Measurements from ENCODE around the gene CNN2.
A peak's percentile ranks its signal among the peaks of the same experiment; 100 is the strongest.

CNN2 gene

GRCh38 chr19:1073063-1073955 lies 46.9 kb downstream of the CNN2 start:
- peak overlapping the region in 1 of 2 experiments; percentile 73 for H3K4me3 ChIP-seq (ENCODE audit: low read depth in 1 of 2, low read length in 1 of 2)
- H3K4me1 ChIP-seq (ENCODE audit: control insufficient read depth in 1 of 2, insufficient read depth in 1 of 2, low read depth in 1 of 2, low read length in 1 of 2), result peaks cover 89% of the 10 kb centered on the region in 2 experiments
- H3K36me3 ChIP-seq, result peaks cover 90% of the 10 kb centered on the region

DNA sequence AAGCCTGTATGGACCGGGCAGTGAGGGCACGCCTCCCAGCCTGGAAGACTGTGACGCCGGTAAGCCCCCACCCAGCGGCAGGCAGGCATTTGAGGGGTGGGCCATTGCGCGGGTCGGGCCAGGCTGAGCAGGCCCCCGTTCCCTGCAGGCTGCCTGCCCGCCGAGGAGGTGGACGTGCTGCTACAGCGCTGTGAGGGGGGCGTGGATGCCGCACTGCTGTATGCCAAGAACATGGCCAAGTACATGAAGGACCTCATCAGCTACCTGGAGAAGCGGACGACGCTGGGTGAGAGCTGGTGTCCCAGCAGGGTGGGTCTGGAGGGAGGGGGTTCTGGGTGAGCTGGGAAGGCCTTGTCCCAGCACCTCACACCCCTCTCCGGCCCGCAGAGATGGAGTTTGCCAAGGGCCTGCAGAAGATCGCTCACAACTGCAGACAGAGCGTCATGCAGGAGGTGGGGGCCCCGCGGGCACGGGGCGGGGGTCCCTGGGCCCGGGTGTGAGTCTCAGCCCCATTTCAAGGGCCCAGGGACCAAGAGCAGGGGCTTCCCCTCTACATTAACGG lies 47.6 kb downstream of the CNN2 start:
- no peaks in the 10 kb centered on the region for H3K27me3 ChIP-seq
- no peaks in the 10 kb centered on the region for H3K9me3 ChIP-seq
- H3K36me3 ChIP-seq, result peaks cover 90% of the 10 kb centered on the region
- peaks cover 82% of the 10 kb centered on the region in 2 experiments for H3K4me1 ChIP-seq (ENCODE audit: control insufficient read depth in 1 of 2, insufficient read depth in 1 of 2, low read depth in 1 of 2, low read length in 1 of 2)
- TF ChIP-seq CTCF (IDR thresholded peaks at IDR 0.05), result no peak
- peak overlapping the region; percentile 31 to 73 for H3K4me3 ChIP-seq (ENCODE audit: low read depth in 1 of 2, low read length in 1 of 2)
- peak overlapping the region; percentile 89 for H3K27ac ChIP-seq

More at GRCh38 chr19:1073063-1073955, 46.9 kb downstream of the CNN2 start:
- Histone ChIP-seq H3K9me3 (no peaks in the 10 kb centered on the region), H3K27ac (peak overlapping the region; percentile 89), H3K27me3 (no peaks in the 10 kb centered on the region)
- TF ChIP-seq CTCF (IDR thresholded peaks at IDR 0.05), result no peak

DNA sequence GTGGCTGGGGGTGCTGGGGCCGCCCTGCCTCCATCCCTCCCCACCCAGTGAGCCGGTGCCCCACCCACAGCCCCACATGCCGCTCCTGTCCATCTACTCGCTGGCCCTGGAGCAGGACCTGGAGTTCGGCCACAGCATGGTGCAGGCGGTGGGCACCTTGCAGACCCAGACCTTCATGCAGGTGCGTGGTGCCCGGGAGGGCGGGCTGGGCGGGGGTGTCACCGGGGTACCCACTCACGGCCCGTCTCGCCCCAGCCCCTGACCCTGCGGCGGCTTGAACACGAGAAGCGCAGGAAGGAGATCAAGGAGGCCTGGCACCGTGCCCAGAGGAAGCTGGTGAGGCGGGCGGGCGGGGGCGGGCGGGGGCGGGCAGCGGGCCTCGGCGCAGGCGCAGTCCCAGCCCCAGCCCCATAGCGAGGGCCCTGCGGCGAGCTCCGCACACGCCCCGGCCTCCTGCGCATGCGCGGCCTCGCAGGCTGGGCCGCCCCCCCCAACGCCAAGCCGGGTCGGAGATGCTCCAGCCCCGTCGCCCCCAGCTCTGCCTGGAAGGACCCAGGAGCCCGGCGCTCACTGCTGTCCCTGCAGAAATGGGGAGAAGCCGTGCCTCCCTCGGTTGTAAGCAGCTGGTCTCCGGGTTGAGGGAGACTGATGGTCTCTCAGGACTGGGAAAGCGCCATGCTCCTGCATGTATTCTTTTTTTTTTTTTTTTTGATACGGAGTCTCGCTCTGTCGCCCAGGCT lies 48.3 kb downstream of the CNN2 start:
- Histone ChIP-seq H3K9me3 (no peaks in the 10 kb centered on the region), H3K4me3 (ENCODE audit: low read depth in 1 of 2, low read length in 1 of 2) (peak overlapping the region; percentile 43 to 73), H3K27ac (peak overlapping the region; percentile 89), H3K27me3 (no peaks in the 10 kb centered on the region), H3K4me1 (ENCODE audit: control insufficient read depth in 1 of 2, insufficient read depth in 1 of 2, low read depth in 1 of 2, low read length in 1 of 2) (peaks cover 75% of the 10 kb centered on the region in 2 experiments), H3K36me3 (peaks cover 91% of the 10 kb centered on the region)
- no peak for TF ChIP-seq CTCF (IDR thresholded peaks at IDR 0.05)

DNA sequence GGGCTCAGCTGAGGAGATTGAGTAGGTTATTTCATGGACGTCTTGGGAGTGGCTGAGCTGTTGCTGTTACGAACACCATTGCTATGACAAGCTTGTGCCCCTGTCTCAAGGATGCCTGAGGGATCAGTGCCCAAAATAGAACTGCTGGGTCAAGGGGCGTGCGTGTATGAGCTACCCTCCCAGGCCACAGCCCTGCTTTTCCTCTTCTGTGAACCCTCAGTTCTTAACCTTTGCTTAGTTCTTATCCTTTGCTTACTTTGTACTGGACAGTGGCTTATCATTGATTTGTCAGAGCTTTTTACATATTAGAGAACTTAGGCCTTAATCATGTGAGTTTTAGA lies 49.6 kb downstream of the CNN2 start:
- H3K4me3 ChIP-seq (ENCODE audit: low read depth in 1 of 2, low read length in 1 of 2), result peak overlapping the region in 1 of 2 experiments; percentile 73
- no peaks in the 10 kb centered on the region for H3K9me3 ChIP-seq
- no peak for TF ChIP-seq CTCF (IDR thresholded peaks at IDR 0.05)
- H3K36me3 ChIP-seq, result peaks cover 94% of the 10 kb centered on the region
- H3K27ac ChIP-seq, result peak overlapping the region; percentile 89
- H3K4me1 ChIP-seq (ENCODE audit: control insufficient read depth in 1 of 2, insufficient read depth in 1 of 2, low read depth in 1 of 2, low read length in 1 of 2), result peaks cover 62% of the 10 kb centered on the region in 2 experiments
- H3K27me3 ChIP-seq, result no peaks in the 10 kb centered on the region

DNA sequence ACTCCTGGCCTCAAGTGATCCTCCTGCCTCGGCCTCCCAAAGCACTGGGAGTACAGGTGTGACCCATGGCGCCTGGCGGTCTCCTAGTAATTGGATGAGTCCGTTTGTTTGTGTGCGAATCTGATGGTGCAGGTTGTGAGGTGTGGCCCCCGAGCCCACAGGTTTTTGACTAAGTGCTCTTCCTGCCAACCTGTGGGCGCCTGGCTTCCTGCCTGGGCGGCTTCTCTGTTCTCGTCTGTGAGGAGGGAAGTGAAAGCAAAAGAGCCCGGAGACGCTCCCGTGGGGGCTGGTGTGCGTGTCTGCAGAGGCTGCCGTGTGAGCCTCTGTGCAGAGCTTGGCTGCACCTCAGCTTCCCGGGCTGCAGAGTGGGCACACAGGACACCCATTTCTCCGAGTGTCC lies 50.5 kb downstream of the CNN2 start:
- Histone ChIP-seq H3K4me1 (ENCODE audit: control insufficient read depth in 1 of 2, insufficient read depth in 1 of 2, low read depth in 1 of 2, low read length in 1 of 2) (peaks cover 59 to 68% of the 10 kb centered on the region in 2 experiments), H3K36me3 (peaks cover 95% of the 10 kb centered on the region), H3K9me3 (no peaks in the 10 kb centered on the region), H3K4me3 (ENCODE audit: low read depth in 1 of 2, low read length in 1 of 2) (peak overlapping the region; percentile 45), H3K27me3 (no peaks in the 10 kb centered on the region), H3K27ac (peak overlapping the region; percentile 89)
- no peak for TF ChIP-seq CTCF (IDR thresholded peaks at IDR 0.05)

All from neutrophil (primary cell).